Body of pancreas (tissue), 4 donors: Measurements from ENCODE around the gene PCBP2.

Source experiments
- CTCF ChIP-seq, 7 experiments: fragments of 450-650 bp in 4 of 7; fragments of 200-600 bp in 3 of 7; sonication (generic) in 3 of 7; IDR thresholded peaks; one replicate each; pipeline ENCODE4 v1.5.1; 2016 to 2019; ENCODE audit warnings: antibody characterized with exemption in 7 of 7
- POLR2A ChIP-seq, 3 donors: fragments of 450-650 bp; IDR thresholded peaks; one replicate each; pipeline ENCODE4 v1.6.1; 2016; ENCODE audit warnings: antibody characterized with exemption in 3 of 3, mild to moderate bottlenecking in 2 of 3

GRCh38 chr12:53507603-53507885, 55.6 kb downstream of the PCBP2 start:
- TF ChIP-seq CTCF (IDR thresholded peaks at IDR 0.05) (no peak), POLR2A (IDR thresholded peaks at IDR 0.05) (no peak)
